Testis (tissue), 3 donors: Measurements from ENCODE around the gene RASA2. TPM values are rescaled to one million over a fixed set of nuclear protein-coding genes. Genes with fewer than 3 reads are reported as not detected.

ENCODE experiments used
- DNase-seq: peaks from one replicate; pipeline ENCODE4 v3.0.0-alpha.2; 2019
- H3K27ac ChIP-seq, 2 donors: fragments of 200-600 bp; sonication (generic); one replicate each; pipeline ENCODE4 v1.5.1; 2019
- H3K27me3 ChIP-seq: fragments of 200-600 bp; sonication (generic); one replicate; pipeline ENCODE4 v1.5.1; 2019
- H3K36me3 ChIP-seq: fragments of 200-600 bp; sonication (generic); one replicate; pipeline ENCODE4 v1.5.1; 2017; ENCODE audit warnings: low read depth; ENCODE audit errors: missing control alignments
- H3K4me1 ChIP-seq: fragments of 200-600 bp; sonication (generic); one replicate; pipeline ENCODE4 v1.5.1; 2019
- H3K4me3 ChIP-seq, 2 donors: fragments of 200-600 bp; sonication (generic); one replicate each; pipeline ENCODE4 v1.5.1; 2017 to 2019
- H3K9me3 ChIP-seq: fragments of 200-600 bp; sonication (generic); one replicate; pipeline ENCODE4 v1.5.1; 2017
- CTCF ChIP-seq, 3 experiments: fragments of 450-650 bp in 2 of 3; fragments of 200-600 bp in 1 of 3; sonication (generic) in 1 of 3; IDR thresholded peaks; one replicate each; pipeline ENCODE4 v1.5.1; 2016 to 2019; ENCODE audit warnings: antibody characterized with exemption in 3 of 3, mild to moderate bottlenecking in 2 of 3, moderate library complexity in 1 of 3
- POLR2A ChIP-seq: fragments of 450-650 bp; IDR thresholded peaks from one replicate; pipeline ENCODE4 v1.6.1; 2017; ENCODE audit warnings: antibody characterized with exemption, mild to moderate bottlenecking, moderate library complexity
- WGBS, 2 donors: methylation state at CpG; one replicate each; pipeline ENCODE4 v1.1.5; 2018; 5-methylcytosine and 5-hydroxymethylcytosine counted together
- intact Hi-C: fragments of 100-400 bp; cut with DNase I; formaldehyde crosslinking; loops from one replicate; pipeline ENCODE4 v1.15.1; 2023; ENCODE audit warnings: low total_unique reads
- polyA plus RNA-seq: library from polyadenylated mRNA; stranded (reverse); fragments of 350-450 nt; fragmentation: Illumina TruSeq; extraction: RNeasy Lipid Tissue Mini Kit (QIAGEN cat#74804); gene quantifications from one replicate; pipeline ENCODE4 v1.2.3, GENCODE V29; 2014; ENCODE audit warnings: low read depth, low replicate concordance; ENCODE audit not compliant: insufficient read depth
- total RNA-seq, 2 donors: library from RNA; depleted of rRNA; stranded (reverse); fragments of >200 nt; gene quantifications; one replicate each; pipeline ENCODE4 v1.2.3, GENCODE V29; 2016

Gene RASA2
- total and polyA plus RNA-seq, 3 donors from 2014 or later, result 16.2 to 18.3 (median 18.2) TPM

- intact Hi-C loops, result no loop called here
- TF ChIP-seq CTCF (IDR thresholded peaks at IDR 0.05), result no peak
- TF ChIP-seq POLR2A, result no peak
- 86 to 89% methylated on average over 6 of the region's 6 CpGs for WGBS, 2 donors
Observed at GRCh38 chr3:141498598-141499223, 11.9 kb downstream of the RASA2 start.

GRCh38 chr3:141499284-141499683, 12.5 kb downstream of the RASA2 start:
- intact Hi-C loops, result no loop called here
- Histone ChIP-seq H3K27me3 (no peaks in the 10 kb centered on the region), H3K27ac (no peak overlapping the region), H3K36me3 (no peaks in the 10 kb centered on the region), H3K4me3 (no peak overlapping the region), H3K9me3 (no peaks in the 10 kb centered on the region), H3K4me1 (no peaks in the 10 kb centered on the region)
- no peak for TF ChIP-seq CTCF (IDR thresholded peaks at IDR 0.05)
- no peak for TF ChIP-seq POLR2A
- WGBS, 2 donors, result 97 to 99% methylated on average over 4 of the region's 4 CpGs
- no peak for DNase-seq

More at GRCh38 chr3:141498598-141499223, 11.9 kb downstream of the RASA2 start:
- H3K27ac ChIP-seq, result no peak overlapping the region
- H3K9me3 ChIP-seq, result no peaks in the 10 kb centered on the region
- no peaks in the 10 kb centered on the region for H3K27me3 ChIP-seq
- H3K4me1 ChIP-seq, result no peaks in the 10 kb centered on the region
- no peak for DNase-seq
- H3K4me3 ChIP-seq, result no peak overlapping the region
- H3K36me3 ChIP-seq, result no peaks in the 10 kb centered on the region

GRCh38 chr3:141499965-141500364, 13.1 kb downstream of the RASA2 start:
- H3K27me3 ChIP-seq, result no peaks in the 10 kb centered on the region
- intact Hi-C loops, result no loop called here
- no peak for DNase-seq
- H3K36me3 ChIP-seq, result no peaks in the 10 kb centered on the region
- H3K4me3 ChIP-seq, result no peak overlapping the region
- no peak overlapping the region for H3K27ac ChIP-seq
- no peak for TF ChIP-seq CTCF (IDR thresholded peaks at IDR 0.05)
- no peak for TF ChIP-seq POLR2A
- H3K4me1 ChIP-seq, result no peaks in the 10 kb centered on the region
- H3K9me3 ChIP-seq, result no peaks in the 10 kb centered on the region

GRCh38 chr3:141500397-141500796, 13.6 kb downstream of the RASA2 start:
- intact Hi-C loops, result no loop called here
- 81 to 89% methylated on average over 1 of the region's 1 CpG for WGBS, 2 donors
- H3K4me1 ChIP-seq, result no peaks in the 10 kb centered on the region
- H3K9me3 ChIP-seq, result no peaks in the 10 kb centered on the region
- no peak for DNase-seq
- no peak overlapping the region for H3K4me3 ChIP-seq
- no peak for TF ChIP-seq POLR2A
- no peak for TF ChIP-seq CTCF (IDR thresholded peaks at IDR 0.05)
- no peaks in the 10 kb centered on the region for H3K36me3 ChIP-seq
- H3K27ac ChIP-seq, result no peak overlapping the region
- H3K27me3 ChIP-seq, result no peaks in the 10 kb centered on the region

GRCh38 chr3:141505166-141505565, 18.3 kb downstream of the RASA2 start:
- Histone ChIP-seq H3K9me3 (no peaks in the 10 kb centered on the region), H3K27ac (no peak overlapping the region), H3K27me3 (no peaks in the 10 kb centered on the region), H3K4me1 (no peaks in the 10 kb centered on the region), H3K36me3 (no peaks in the 10 kb centered on the region), H3K4me3 (no peak overlapping the region)
- WGBS, 2 donors, result 82 to 86% methylated on average over 3 of the region's 3 CpGs
- TF ChIP-seq CTCF (IDR thresholded peaks at IDR 0.05), result no peak
- TF ChIP-seq POLR2A, result no peak
- DNase-seq, result no peak
- intact Hi-C loops, result no loop called here
